Esophagus muscularis mucosa (tissue), 4 donors: ENCODE results near the gene RASSF3.

Experiments
- CTCF ChIP-seq, 3 experiments: fragments of 200-600 bp in 2 of 3; fragments of 450-650 bp in 1 of 3; sonication (generic) in 2 of 3; IDR thresholded peaks; one replicate each; pipeline ENCODE4 v1.5.1; 2017 to 2019; ENCODE audit warnings: antibody characterized with exemption in 3 of 3, mild to moderate bottlenecking in 2 of 3, moderate library complexity in 1 of 3
- EP300 ChIP-seq: sonication (generic); formaldehyde crosslinking; IDR thresholded peaks from one replicate; pipeline ENCODE4 v1.6.1; 2017; ENCODE audit warnings: antibody characterized with exemption
- POLR2A ChIP-seq: fragments of 450-650 bp; IDR thresholded peaks from one replicate; pipeline ENCODE4 v1.6.1; 2017; ENCODE audit warnings: antibody characterized with exemption, moderate library complexity, mild to moderate bottlenecking, low read depth
- POLR2AphosphoS5 ChIP-seq, 2 donors: sonication (generic); formaldehyde crosslinking; IDR thresholded peaks; one replicate each; pipeline ENCODE4 v1.6.1; 2017; ENCODE audit warnings: antibody characterized with exemption in 2 of 2

DNA sequence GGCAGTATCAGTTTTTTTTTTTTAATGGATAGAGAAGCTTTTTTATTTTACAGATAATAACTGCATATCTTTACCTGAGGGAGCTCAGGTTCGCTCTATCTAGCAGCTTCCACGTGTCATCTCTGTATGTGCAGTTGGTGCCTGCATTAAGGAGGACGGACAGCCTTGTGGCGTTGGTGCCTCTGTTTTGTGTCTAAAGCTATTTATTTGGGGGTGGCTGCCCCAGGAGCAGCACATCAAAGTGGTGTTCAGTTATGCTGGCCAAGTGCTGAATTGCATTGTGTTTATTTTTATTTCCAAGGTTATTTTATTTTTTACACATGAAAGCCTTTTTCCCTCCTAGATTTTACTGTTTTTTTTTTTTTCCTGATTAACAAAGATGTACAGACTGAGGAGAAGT lies 59.7 kb downstream of the RASSF3 start:
- TF ChIP-seq CTCF (IDR thresholded peaks at IDR 0.05) (peak in 1 of 3 experiments; percentile 7), POLR2A (no peak), POLR2AphosphoS5 (IDR thresholded peaks at IDR 0.05) (no peak), EP300 (no peak)
